ENCODE results near the gene EFHC1.

EFHC1 gene

DNA sequence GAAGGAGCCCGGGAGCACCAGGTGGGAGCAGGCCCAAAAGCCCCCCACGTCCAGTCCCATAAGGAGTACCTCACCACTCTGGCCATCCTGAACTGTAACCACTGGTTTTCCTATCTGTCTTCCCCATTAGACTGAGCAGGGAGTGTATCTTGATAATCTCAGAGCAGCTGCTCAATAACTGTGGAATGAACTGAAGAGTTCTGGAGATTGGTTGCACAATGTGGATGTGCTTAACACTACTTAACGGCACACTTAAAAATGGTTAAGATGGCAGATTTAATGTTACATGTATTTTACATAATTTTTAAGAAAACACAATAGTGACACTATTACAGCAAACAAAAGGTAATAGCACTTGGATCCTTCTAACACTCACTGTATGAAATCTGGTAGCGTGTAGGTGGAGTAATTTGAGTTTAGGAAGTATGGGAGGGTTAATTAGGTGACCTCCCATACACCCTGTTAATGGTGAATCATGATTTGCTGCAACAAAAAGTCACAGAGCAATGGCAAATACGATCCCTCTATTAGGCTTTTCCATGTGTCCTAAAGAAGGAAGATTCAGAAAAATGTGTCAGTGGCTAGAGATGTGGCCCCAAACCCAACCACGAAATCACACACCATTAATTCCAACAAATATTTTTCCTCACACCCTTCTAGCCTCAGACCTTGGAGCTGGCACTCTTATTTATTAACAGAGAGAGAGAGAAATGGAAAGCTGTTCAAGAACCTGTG, 138.3 kb downstream of the EFHC1 start:
- no peak for DNase-seq

DNA sequence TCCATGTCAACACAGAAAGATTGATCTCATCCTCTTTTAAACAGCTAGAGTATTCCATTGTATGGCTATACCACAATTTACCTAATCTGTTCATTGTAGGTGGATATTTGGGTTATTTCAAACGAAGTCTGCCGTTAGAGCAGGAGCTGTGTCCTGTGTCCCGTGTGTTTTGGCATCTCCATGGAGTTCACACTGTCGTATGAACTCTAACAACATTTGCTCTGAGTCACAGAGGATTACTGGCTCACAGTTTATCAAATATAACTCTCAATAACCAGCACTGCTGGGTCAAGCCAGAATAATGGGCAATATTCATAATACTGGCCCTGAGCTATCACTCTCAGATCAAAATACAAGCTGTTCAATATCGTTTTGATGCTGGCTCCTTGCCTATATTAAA, 140.3 kb downstream of the EFHC1 start:
- DNase-seq, result no peak

DNA sequence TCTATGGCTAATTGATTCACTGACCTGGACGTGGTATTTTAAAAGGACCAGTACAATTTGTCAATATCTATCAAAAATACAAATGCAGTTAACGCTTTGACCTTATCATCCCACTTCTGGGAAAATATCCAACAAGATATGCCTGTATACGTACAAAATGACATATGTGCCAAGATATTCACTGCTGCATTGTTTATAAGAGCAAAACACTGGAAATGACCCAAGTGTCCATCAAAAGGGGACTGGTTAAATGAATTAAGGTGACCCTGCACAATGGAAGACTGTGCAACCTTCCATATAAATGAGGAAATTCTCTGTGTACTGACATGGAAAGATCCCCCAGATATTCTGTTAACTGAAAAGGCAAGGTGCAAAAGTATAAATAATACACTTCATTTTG, 142.8 kb downstream of the EFHC1 start:
- no peak for DNase-seq

DNA sequence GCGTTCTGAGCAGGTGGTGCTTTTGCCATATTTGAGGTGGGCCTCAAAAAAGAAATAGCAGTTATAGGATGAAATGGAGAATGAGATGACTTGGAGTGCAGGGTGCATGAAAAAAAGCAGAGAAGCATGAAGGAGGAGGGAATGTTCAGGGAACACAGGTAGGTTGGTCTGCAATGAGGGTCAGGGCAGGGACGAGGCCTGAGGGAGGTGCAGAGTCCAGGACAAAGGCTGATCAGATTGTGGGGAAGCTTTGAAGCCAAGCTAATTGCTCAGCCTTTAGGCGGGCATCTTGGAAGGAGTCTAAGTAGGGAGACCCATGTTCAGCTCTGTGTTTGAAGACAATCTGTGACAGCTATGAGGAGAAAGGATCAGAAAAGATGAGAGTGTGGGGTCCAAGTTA, 144.7 kb downstream of the EFHC1 start:
- DNase-seq, result no peak

DNA sequence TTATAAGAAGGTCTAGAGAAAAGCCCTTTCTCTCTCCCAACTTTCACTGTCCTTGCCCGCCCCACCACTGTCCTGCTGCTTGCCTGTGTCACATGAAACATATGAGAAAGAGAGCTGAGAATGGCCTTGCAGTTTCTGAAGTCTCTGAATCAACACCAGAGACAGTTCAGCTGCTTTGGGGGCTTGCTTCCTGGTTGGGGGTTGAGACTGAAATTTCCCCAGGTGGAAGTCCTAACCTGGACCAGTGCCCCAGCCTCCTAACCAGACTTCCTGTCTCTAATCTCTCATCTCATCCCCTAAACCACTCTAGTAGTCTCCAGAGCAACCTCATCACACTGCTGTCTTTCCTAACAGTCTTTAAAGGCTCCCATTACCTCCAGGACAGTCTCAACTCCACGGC, 146.1 kb downstream of the EFHC1 start:
- DNase-seq, result no peak

DNA sequence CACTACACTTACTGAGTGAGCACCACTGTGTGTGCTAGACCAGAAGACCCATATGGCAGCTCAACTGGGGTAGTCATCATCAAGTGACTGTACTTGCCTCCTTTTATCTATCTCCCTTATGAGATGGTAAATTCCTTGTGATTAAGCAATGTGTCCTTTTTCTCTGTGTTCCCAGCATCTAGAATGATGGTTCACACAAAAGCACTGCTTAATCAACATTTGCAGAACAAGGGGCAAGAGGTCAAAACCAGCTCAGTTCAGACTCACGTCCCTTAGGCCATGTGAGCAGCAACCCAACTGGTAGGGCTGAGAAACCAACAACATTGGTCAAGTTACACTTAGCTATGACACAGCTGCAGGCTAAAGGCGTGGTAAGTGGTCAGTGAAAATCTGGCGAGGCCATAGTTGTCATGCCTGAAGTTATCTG, 146.7 kb downstream of the EFHC1 start:
- DNase-seq, result no peak

DNA sequence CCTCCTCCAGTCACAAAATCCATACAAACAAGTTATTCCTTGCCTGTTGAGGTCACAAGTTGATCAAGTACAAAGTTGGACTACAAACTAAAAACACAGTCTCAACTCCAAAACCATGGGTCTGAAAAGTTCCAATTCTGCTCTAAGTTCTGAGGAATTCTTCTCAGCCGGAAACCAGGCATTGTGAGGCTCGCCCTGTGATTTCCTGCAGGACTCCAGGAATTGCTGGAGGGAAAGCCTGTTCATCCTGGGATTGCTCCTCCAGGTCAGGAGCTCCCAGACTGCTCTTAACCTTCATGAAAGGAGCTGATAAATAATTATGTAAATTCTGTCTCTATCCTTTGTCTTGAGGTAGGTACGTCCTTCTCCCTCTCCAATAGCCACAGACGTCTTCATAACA, 148.2 kb downstream of the EFHC1 start:
- no peak for DNase-seq

DNA sequence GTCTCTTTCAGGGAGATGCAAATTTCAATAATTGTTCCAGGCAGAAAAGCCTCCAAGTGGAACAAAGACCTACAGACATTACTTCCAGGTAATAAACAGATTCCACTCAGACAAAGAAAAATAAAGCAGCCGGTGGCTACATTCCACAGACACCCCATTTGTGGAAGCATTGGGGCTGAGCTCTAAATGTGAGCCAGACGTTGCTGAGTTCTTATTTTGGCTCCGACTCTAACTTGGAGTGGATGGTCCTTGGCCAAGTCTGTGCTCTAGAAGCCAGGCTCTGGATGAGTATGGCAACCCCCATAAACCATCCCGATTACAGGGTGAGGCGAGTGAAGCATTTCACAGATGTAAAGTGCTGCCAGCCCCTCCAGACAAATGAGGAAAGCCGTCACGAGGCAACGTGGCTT, 150.2 kb downstream of the EFHC1 start:
- DNase-seq, result no peak

DNA sequence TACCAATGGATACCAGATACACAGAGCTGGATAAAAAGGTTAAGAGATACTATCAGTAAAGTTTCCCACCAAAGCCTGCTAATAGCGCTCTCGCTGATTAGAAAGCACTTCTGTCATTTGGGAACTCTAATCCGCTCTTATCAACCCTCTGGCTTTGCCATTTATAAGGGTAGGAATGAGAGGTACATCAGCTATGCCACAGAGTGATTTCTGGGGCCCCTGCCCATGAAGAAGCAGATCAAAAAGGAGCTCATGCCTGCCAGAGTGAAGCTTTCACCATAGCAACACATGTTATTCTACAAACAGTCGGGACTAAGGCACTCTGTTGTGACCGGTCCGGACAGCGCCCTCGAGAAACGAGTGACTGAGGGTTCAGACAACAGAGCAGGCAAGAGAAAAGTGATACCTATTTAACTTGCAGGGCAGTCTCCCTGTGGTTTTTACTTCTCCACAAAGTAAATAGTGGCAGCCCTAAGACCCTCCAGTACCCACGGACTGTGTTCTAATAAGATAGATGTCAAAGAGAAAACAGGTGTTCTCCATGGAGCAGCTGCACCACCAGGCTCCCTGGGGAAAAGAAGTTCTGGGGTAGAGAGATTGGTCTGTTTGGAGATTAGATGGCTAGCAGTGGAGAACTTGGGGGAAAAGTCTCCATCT, 151.1 kb downstream of the EFHC1 start:
- DNase-seq, result no peak

DNA sequence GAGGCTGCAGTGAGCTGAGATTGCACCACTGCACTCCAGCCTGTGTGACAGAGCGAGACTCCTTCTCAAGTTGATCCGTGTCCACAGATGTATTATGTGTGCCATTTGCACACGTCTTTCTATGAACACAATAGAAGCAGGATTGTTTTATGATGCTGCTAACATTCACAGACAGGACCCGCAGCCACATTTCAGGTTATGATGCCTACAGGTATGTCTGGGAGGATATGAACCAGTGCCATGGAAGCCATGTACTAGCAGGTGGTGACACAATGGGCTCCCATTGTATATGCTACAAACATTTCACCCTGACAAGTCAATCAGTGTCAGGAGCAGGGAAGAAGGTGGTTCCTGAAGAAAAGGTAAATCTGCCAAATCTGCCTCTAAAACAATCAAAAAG, 152.4 kb downstream of the EFHC1 start:
- DNase-seq, result no peak

DNA sequence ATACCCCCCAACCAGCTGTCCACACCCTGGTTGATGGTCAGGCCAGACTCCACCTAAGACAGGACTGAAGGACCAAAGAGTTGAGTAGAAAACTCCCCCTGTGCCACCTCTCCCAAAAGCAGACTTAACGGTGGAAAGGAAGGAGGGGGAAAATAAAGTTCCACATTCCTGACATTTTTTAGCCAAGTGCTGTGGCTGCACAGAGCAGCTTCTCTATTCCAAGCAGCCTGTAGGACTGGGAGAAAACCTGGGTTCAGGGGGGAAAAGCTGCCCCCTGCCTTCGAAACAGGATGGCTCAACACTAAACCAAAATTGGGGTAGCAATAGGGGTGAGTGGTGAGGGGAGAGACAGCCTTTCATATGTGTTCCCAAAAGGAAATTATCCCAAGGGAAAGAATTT, 153.2 kb downstream of the EFHC1 start:
- DNase-seq, result no peak

Data from CD4-positive, alpha-beta T cell treated with Interferon alpha-2 for 1 hour (primary cell).